GM12878 (cell line): ENCODE results near the gene TIPIN. TPM values are rescaled to one million over a fixed set of nuclear protein-coding genes. Genes with fewer than 3 reads are reported as not detected.
A peak's percentile ranks its signal among the peaks of the same experiment; 100 is the strongest.

Experiments
- ASH2L ChIP-seq: fragments of 300-600, 200-600 bp; sonication (generic); IDR thresholded peaks from 2 replicates; pipeline ENCODE4 v1.6.1; 2017; ENCODE audit warnings: low read depth, mild to moderate bottlenecking, borderline replicate concordance
- CREB1 ChIP-seq: IDR thresholded peaks from 2 replicates; pipeline ENCODE4 v1.6.1; 2012; ENCODE audit warnings: low read depth, mild to moderate bottlenecking, inconsistent platforms
- FOXM1 ChIP-seq: IDR thresholded peaks from 2 replicates; pipeline ENCODE4 v1.6.1; 2012; ENCODE audit warnings: low read depth, mild to moderate bottlenecking, inconsistent platforms, low read length, moderate library complexity
- GATAD2B ChIP-seq: fragments of 450-650 bp; conservative IDR thresholded peaks from 2 replicates; pipeline ENCODE4 v1.6.1; 2017; ENCODE audit warnings: low read depth, mild to moderate bottlenecking, moderate library complexity
- JUNB ChIP-seq: IDR thresholded peaks from 2 replicates; pipeline ENCODE4 v1.6.1; 2016; ENCODE audit warnings: antibody characterized with exemption, mild to moderate bottlenecking
- NRF1 ChIP-seq: conservative IDR thresholded peaks from 2 replicates; pipeline ENCODE4 v1.6.1; 2011; ENCODE audit warnings: mild to moderate bottlenecking, low read depth, low read length, improper control_type of control experiment
- PML ChIP-seq: IDR thresholded peaks from 2 replicates; pipeline ENCODE4 v1.6.1; 2012; ENCODE audit warnings: low read length, inconsistent platforms
- POLR2AphosphoS2 ChIP-seq: IDR thresholded peaks from 2 replicates; pipeline ENCODE4 v1.6.1; 2011; ENCODE audit warnings: low read depth, mild to moderate bottlenecking, low read length, improper control_type of control experiment, moderate library complexity
- POU2F2 ChIP-seq: IDR thresholded peaks from 3 replicates; pipeline ENCODE4 v1.6.1; 2011; ENCODE audit warnings: low read depth, mild to moderate bottlenecking, low read length, borderline replicate concordance
- RCOR1 ChIP-seq: conservative IDR thresholded peaks from 2 replicates; pipeline ENCODE4 v1.6.1; 2012; ENCODE audit warnings: low read depth, low read length, improper control_type of control experiment
- RFX5 ChIP-seq: IDR thresholded peaks from 2 replicates; pipeline ENCODE4 v1.6.1; 2011; ENCODE audit warnings: low read depth, low read length, improper control_type of control experiment
- STAT1 ChIP-seq: fragments of 450-650 bp; conservative IDR thresholded peaks from 2 replicates; pipeline ENCODE4 v1.6.1; 2014; ENCODE audit warnings: antibody characterized with exemption, mild to moderate bottlenecking
- WRNIP1 ChIP-seq: IDR thresholded peaks from 2 replicates; pipeline ENCODE4 v1.6.1; 2011; ENCODE audit warnings: low read depth, low read length, improper control_type of control experiment, borderline replicate concordance
- ZNF207 ChIP-seq: fragments of 450-650 bp; IDR thresholded peaks from 2 replicates; pipeline ENCODE4 v1.6.1; 2014; ENCODE audit warnings: antibody characterized with exemption, mild to moderate bottlenecking, borderline replicate concordance
- ZNF24 ChIP-seq: fragments of 450-650 bp; IDR thresholded peaks from 2 replicates; pipeline ENCODE4 v1.6.1; 2017; ENCODE audit warnings: antibody characterized with exemption, mild to moderate bottlenecking
- polyA plus RNA-seq, 11 experiments: library from polyadenylated mRNA; depleted of rRNA in 4 of 11; unstranded in 6 of 11; stranded (reverse) in 5 of 11; fragments of >200 nt; fragmentation: Nextera tagmentation in 4 of 11; fragmentation: Illumina TruSeq in 1 of 11; extraction: Ambion mirVana in 4 of 11; extraction: Trizol in 1 of 11; gene quantifications; 1 replicate in 1 of 11; 2 replicates in 10 of 11; pipeline versions ENCODE4 v1.2.1 to v1.2.3, GENCODE V29; 2011 to 2016; ENCODE audit warnings: inconsistent platforms in 2 of 11, missing spikeins in 2 of 11, low read depth in 1 of 11
- total RNA-seq, 4 experiments: library from RNA; depleted of rRNA in 3 of 4; stranded (reverse); fragments of >200 nt in 3 of 4; fragmentation: Illumina TruSeq in 1 of 4; extraction: Trizol in 1 of 4; gene quantifications; 2 replicates each; pipeline versions ENCODE4 v1.2.1 to v1.2.3, GENCODE V29; 2013 to 2021
- TF ChIP-seq, protein P1 (sequence below): fragments of 450-650 bp; IDR thresholded peaks from 2 replicates; pipeline ENCODE4 v1.6.1; 2016; ENCODE audit warnings: mild to moderate bottlenecking
- TF ChIP-seq, protein P2 (sequence below): fragments of 450-650 bp; IDR thresholded peaks from 2 replicates; pipeline ENCODE4 v1.6.1; 2016; ENCODE audit warnings: mild to moderate bottlenecking
- TF ChIP-seq, protein P3 (sequence below): fragments of 450-650 bp; IDR thresholded peaks from 2 replicates; pipeline ENCODE4 v1.6.1; 2016; ENCODE audit warnings: mild to moderate bottlenecking, moderate library complexity, borderline replicate concordance
- TF ChIP-seq, protein P4 (sequence below): fragments of 450-650 bp; IDR thresholded peaks from 2 replicates; pipeline ENCODE4 v1.6.1; 2017; ENCODE audit warnings: mild to moderate bottlenecking, low read depth, inconsistent platforms; ENCODE audit not compliant: poor library complexity, severe bottlenecking

TIPIN gene
- total and polyA plus RNA-seq, 10 of the 15 experiments (the other 5 are each of a cell fraction or from before 2014, with no cell fraction given): 21.1 to 69.2 (median 47.0) TPM

DNA sequence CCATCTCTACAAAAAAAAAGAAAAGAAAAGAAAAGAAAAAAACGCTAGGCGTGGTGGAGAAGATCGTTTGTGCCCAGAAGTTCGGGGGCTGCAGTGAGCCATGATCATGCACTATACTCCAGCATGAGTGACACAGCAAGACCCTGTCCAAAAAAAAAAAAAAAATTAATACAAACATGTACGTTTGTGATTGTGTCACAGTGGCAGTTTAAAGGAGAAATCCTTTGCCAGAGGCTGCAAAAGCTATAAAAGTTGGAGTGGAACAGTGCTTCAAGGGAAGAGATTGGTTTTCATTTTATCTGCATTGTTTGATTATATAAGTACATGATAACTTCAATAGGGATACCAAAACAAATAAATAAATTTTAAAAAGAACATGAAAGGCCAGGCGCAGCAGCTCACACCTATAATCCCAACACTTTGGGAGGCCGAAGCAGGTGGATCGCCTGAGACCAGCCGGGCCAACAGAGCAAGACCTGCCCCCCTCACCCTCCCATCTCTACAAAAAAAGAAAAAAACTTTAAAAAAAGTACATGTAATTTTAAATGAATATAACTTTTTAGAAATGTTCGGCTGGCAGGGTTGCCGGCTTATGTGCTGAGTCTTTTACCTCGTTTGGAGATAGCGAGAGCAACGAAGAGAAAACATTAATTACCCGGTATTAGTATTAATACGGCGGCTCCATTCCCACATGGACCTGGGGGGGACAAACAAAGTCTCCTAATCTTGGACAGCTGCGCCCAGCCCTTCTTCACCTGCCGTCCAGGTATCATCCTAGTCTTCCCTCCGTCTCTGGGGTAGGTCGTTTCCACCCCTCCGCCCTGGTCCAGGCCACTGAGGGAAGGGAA, 63.7 kb downstream of the TIPIN start (continued):
- TF ChIP-seq GATAD2B: no peak
- TF ChIP-seq ZNF24: no peak
- TF ChIP-seq, protein P1, sequence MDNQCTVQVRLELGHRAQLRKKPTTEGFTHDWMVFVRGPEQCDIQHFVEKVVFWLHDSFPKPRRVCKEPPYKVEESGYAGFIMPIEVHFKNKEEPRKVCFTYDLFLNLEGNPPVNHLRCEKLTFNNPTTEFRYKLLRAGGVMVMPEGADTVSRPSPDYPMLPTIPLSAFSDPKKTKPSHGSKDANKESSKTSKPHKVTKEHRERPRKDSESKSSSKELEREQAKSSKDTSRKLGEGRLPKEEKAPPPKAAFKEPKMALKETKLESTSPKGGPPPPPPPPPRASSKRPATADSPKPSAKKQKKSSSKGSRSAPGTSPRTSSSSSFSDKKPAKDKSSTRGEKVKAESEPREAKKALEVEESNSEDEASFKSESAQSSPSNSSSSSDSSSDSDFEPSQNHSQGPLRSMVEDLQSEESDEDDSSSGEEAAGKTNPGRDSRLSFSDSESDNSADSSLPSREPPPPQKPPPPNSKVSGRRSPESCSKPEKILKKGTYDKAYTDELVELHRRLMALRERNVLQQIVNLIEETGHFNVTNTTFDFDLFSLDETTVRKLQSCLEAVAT: no peak
- no peak for TF ChIP-seq PML
- TF ChIP-seq ZNF207: no peak
- TF ChIP-seq, protein P2, sequence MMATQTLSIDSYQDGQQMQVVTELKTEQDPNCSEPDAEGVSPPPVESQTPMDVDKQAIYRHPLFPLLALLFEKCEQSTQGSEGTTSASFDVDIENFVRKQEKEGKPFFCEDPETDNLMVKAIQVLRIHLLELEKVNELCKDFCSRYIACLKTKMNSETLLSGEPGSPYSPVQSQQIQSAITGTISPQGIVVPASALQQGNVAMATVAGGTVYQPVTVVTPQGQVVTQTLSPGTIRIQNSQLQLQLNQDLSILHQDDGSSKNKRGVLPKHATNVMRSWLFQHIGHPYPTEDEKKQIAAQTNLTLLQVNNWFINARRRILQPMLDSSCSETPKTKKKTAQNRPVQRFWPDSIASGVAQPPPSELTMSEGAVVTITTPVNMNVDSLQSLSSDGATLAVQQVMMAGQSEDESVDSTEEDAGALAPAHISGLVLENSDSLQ: 0 out of 2 replicates have a peak, but pooled peaks have one; percentile 7
- no peak for TF ChIP-seq JUNB
- TF ChIP-seq NRF1: no peak
- TF ChIP-seq RFX5: no peak
- TF ChIP-seq WRNIP1: no peak
- no peak for TF ChIP-seq FOXM1
- TF ChIP-seq ASH2L: peak; percentile 55; the same call in 1 of the 2 replicates
- 0 out of 2 replicates have a peak, but pooled peaks have one; percentile 9 for TF ChIP-seq CREB1
- TF ChIP-seq, protein P3, sequence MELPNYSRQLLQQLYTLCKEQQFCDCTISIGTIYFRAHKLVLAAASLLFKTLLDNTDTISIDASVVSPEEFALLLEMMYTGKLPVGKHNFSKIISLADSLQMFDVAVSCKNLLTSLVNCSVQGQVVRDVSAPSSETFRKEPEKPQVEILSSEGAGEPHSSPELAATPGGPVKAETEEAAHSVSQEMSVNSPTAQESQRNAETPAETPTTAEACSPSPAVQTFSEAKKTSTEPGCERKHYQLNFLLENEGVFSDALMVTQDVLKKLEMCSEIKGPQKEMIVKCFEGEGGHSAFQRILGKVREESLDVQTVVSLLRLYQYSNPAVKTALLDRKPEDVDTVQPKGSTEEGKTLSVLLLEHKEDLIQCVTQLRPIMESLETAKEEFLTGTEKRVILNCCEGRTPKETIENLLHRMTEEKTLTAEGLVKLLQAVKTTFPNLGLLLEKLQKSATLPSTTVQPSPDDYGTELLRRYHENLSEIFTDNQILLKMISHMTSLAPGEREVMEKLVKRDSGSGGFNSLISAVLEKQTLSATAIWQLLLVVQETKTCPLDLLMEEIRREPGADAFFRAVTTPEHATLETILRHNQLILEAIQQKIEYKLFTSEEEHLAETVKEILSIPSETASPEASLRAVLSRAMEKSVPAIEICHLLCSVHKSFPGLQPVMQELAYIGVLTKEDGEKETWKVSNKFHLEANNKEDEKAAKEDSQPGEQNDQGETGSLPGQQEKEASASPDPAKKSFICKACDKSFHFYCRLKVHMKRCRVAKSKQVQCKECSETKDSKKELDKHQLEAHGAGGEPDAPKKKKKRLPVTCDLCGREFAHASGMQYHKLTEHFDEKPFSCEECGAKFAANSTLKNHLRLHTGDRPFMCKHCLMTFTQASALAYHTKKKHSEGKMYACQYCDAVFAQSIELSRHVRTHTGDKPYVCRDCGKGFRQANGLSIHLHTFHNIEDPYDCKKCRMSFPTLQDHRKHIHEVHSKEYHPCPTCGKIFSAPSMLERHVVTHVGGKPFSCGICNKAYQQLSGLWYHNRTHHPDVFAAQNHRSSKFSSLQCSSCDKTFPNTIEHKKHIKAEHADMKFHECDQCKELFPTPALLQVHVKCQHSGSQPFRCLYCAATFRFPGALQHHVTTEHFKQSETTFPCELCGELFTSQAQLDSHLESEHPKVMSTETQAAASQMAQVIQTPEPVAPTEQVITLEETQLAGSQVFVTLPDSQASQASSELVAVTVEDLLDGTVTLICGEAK: no peak; the same call in 1 of the 2 replicates
- no peak for TF ChIP-seq POLR2AphosphoS2
- TF ChIP-seq RCOR1: no peak
- TF ChIP-seq STAT1: no peak
- TF ChIP-seq, protein P4, sequence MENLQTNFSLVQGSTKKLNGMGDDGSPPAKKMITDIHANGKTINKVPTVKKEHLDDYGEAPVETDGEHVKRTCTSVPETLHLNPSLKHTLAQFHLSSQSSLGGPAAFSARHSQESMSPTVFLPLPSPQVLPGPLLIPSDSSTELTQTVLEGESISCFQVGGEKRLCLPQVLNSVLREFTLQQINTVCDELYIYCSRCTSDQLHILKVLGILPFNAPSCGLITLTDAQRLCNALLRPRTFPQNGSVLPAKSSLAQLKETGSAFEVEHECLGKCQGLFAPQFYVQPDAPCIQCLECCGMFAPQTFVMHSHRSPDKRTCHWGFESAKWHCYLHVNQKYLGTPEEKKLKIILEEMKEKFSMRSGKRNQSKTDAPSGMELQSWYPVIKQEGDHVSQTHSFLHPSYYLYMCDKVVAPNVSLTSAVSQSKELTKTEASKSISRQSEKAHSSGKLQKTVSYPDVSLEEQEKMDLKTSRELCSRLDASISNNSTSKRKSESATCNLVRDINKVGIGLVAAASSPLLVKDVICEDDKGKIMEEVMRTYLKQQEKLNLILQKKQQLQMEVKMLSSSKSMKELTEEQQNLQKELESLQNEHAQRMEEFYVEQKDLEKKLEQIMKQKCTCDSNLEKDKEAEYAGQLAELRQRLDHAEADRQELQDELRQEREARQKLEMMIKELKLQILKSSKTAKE: no peak
- TF ChIP-seq POU2F2: no peak
